Measurements from ENCODE around the gene MAGI2.
"Not testable (repeated sequence)": the region's sequence is repeated elsewhere in the genome, so short reads cannot be mapped to it uniquely, and the experiment has no call there.

MAGI2 gene

GRCh38 chr7:79137942-79138341 is 315.5 kb downstream of the MAGI2 start:
- no peak for DNase-seq

- DNase-seq: no peak
Observed at GRCh38 chr7:79132844-79133451, 320.5 kb downstream of the MAGI2 start.

GRCh38 chr7:79130715-79131114 is 322.8 kb downstream of the MAGI2 start:
- no peak for DNase-seq

GRCh38 chr7:79124331-79124730 is 329.1 kb downstream of the MAGI2 start:
- DNase-seq: no peak

- no peak for DNase-seq
Observed at GRCh38 chr7:79118143-79118542, 335.3 kb downstream of the MAGI2 start.

GRCh38 chr7:79096361-79096805 is 357.1 kb downstream of the MAGI2 start:
- no peak for DNase-seq

- DNase-seq: no peak
Observed at GRCh38 chr7:79093421-79093820, 360.0 kb downstream of the MAGI2 start.

GRCh38 chr7:79091661-79092060 is 361.8 kb downstream of the MAGI2 start:
- DNase-seq: no peak

- DNase-seq: no peak
Observed at GRCh38 chr7:79091011-79091410, 362.5 kb downstream of the MAGI2 start.

- DNase-seq: no peak
Observed at GRCh38 chr7:79090543-79090942, 362.9 kb downstream of the MAGI2 start.

- no peak for DNase-seq
Observed at GRCh38 chr7:79084423-79084822, 369.0 kb downstream of the MAGI2 start.

- DNase-seq: no peak
Observed at GRCh38 chr7:79079919-79080554, 373.4 kb downstream of the MAGI2 start.

GRCh38 chr7:79078273-79078672 is 375.2 kb downstream of the MAGI2 start:
- no peak for DNase-seq

GRCh38 chr7:79071187-79071586 is 382.3 kb downstream of the MAGI2 start:
- not testable (repeated sequence) for DNase-seq

- DNase-seq: no peak
Observed at GRCh38 chr7:79064187-79064823, 389.2 kb downstream of the MAGI2 start.

GRCh38 chr7:79063019-79063698 is 390.3 kb downstream of the MAGI2 start:
- no peak for DNase-seq

- DNase-seq: no peak
Observed at GRCh38 chr7:79060498-79060897, 393.0 kb downstream of the MAGI2 start.

- no peak for DNase-seq
Observed at GRCh38 chr7:79055722-79056415, 397.6 kb downstream of the MAGI2 start.

GRCh38 chr7:79051915-79052314 is 401.6 kb downstream of the MAGI2 start:
- DNase-seq: no peak

- DNase-seq: no peak
Observed at GRCh38 chr7:79050603-79051002, 402.9 kb downstream of the MAGI2 start.

GRCh38 chr7:79046061-79046460 is 407.4 kb downstream of the MAGI2 start:
- DNase-seq: no peak

- no peak for DNase-seq
Observed at GRCh38 chr7:79037001-79037400, 416.5 kb downstream of the MAGI2 start.

- DNase-seq: no peak
Observed at GRCh38 chr7:79036356-79036755, 417.1 kb downstream of the MAGI2 start.

Measured in CD4-positive, alpha-beta T cell treated with Interferon alpha-2 for 1 hour (primary cell).